HG02610 (cell line): ENCODE data around the gene EBPL.
"Not testable (repeated sequence)": the region's sequence is repeated elsewhere in the genome, so short reads cannot be mapped to it uniquely, and the experiment has no call there.

Experiments
- ATAC-seq: cut with Tn5 transposase; IDR thresholded peaks from one replicate; pipeline ENCODE4 v1.9.1; 2021; ENCODE audit warnings: mild to moderate bottlenecking, moderate library complexity; ENCODE audit not compliant: unreplicated experiment

EBPL gene

GRCh38 chr13:49635599-49636433 lies 55.5 kb downstream of the EBPL start:
- ATAC-seq: no peak

GRCh38 chr13:49633710-49634109 lies 57.6 kb downstream of the EBPL start:
- no peak for ATAC-seq

GRCh38 chr13:49632156-49632555 lies 59.1 kb downstream of the EBPL start:
- ATAC-seq: no peak

DNA sequence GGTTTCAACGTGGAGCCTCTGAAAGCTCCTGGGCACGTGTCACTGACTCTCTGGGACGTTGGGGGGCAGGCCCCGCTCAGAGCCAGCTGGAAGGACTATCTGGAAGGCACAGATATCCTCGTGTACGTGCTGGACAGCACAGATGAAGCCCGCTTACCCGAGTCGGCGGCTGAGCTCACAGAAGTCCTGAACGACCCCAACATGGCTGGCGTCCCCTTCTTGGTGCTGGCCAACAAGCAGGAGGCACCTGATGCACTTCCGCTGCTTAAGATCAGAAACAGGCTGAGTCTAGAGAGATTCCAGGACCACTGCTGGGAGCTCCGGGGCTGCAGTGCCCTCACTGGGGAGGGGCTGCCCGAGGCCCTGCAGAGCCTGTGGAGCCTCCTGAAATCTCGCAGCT lies 60.7 kb downstream of the EBPL start:
- ATAC-seq: no peak

DNA sequence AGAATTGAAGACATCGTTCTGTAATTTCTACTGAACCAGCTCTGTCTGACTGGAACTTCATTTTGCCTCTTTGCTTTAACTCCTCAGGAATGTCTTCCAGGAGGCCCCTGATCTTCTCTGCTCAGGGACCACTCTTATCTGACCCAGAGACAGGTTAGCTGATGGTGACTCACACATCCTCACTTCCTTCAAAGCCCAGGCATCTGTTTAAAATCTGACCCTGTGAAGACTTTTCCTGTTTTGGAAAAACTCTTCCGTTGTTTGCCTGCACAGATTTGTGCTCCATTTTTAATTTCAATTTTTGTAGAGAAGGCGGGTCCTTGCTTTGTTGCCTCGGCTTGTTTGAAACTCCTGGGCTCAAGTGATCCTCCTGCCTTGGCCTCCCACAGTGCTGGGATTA lies 61.3 kb downstream of the EBPL start:
- no peak for ATAC-seq

GRCh38 chr13:49629196-49629938 lies 61.9 kb downstream of the EBPL start:
- ATAC-seq: no peak

DNA sequence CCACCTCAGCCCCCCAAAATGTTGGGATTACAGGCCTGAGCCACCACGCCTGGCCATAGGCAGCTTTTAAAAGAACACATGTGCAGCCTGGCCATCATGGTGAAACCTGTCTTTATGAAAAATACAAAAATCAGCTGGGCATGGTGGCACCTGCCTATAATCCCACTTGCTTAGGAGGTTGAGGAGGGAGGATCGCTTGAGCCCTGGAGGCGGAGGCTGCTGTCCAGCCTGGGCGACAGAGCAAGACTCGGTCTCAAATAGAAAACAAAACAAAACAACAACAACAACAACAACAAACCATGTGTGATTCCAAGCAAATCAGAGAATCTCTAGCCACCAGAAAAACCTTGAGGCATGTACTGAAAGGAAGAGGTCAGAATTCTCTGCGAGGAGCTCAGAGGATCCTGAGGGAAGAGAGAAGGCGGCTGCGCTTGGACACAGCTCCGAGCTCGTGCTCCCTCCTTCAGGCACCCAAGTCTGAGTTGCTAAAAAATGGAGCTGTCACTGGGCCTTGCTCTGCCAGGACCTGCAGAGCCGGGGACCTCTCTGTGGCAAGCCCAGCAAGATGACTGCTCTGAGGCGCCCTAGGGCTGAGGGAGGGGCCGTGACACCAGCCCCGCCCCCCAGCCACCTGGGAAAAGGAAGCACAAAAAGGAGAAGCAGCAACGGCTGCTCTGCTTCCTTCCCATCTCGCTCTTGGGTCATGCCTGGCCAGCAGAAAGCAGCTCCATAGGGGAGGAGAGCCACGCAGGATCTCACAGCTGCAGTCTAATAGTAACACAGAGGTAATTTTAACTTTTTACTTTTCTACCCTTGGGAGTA lies 63.2 kb downstream of the EBPL start, which contains the start of gene ARL11:
TSS of gene ARL11 (plus strand) at position 677 of the 822 bp plus-strand sequence. CDS start 1,941 bp downstream, outside the sequence.
- peak; percentile 91 for ATAC-seq

DNA sequence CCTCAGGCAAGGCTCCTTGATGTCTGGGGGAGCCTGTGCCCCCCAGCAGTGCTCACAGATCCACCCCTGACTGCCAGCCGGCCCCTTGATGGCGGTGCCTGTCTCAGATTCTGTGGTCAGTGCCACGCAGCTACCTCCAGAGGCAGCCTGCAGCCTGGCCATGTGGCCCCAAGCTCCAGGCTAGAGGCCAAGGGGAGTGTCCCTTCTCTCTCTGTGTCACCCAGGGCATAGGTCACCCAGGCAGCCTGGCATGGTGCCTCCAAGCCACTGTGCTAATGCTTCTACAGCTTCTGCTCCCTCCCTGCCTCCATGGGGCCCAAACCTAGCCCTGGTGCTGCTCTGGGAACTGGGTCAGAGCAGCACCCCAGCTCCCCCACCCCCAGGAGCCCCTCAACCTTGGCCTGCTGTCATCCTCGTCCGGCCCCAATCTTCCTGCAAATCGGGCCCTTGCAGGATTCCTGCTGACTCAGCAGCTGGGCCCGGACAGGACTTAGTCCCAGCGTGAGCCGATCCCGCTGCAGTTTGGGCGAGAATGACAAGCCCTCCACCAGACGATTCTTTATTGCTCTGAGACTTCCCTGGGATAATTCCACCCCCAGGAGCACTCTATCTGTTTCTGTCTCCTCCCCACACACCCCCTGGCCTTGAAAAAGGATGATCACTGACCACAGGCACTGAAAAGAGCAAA lies 65.8 kb downstream of the EBPL start:
- no peak for ATAC-seq

GRCh38 chr13:49624229-49624628 lies 67.1 kb downstream of the EBPL start:
- ATAC-seq: no peak

GRCh38 chr13:49622174-49622946 lies 68.9 kb downstream of the EBPL start:
- ATAC-seq: no peak

GRCh38 chr13:49620170-49620621 lies 71.1 kb downstream of the EBPL start:
- ATAC-seq: no peak

DNA sequence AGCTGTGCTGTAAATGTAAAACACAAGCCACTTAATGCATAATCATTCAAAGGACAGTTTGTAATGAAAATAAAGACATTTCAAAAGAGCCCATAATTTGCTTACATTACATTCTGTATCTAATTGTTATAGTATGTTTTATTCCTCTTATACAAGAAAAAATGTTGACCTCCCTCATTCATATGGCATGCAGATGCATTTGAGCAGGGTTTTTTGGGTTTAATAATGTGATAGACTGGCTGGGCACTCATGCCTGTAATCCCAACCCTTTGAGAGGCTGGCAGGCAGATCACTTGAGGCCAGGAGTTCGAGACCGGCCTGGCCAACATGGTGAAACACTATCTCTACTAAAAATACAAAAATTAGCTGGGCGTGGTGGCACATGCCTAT lies 74.6 kb downstream of the EBPL start:
- ATAC-seq: no peak

DNA sequence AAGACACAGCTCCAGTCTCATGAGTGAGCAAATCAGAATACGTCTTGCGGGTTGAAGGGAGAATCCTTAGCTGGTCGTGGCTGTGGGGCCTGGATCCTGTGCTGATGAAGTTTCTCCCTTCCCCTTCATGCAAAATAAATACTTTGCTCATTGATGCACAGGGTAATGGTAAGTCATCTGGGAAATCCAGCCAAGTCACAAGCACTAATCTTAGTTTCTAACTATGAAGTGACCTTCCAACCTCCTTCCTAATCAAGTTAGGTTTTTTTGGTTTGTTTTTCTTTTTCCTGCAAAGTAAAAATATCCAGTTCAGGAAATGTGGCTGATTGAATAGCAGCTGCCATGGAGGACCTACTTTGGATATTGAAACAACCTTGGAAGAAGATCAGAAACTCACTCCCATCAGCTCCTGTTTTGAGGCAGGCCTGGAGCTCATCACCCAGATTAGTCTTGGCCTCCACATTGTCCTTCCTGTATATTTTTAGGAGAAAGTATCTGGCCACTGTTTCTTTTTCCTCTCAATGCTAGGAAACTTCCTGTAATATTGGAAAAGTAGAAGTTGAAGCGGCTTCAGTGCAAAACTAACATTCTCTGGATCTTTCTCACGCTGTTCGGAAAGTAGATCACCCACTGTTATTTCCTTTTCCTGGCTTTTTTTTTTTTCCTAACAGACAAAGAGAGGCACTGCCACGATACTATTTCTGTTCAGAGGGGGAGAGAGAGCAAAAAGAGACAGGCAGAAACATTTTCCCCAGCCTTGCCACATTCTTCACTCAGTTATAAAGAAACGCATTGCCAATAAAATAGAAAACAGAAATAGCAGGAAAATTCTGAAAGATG lies 75.2 kb downstream of the EBPL start:
- ATAC-seq: no peak

GRCh38 chr13:49612042-49612441 lies 79.2 kb downstream of the EBPL start:
- not testable (repeated sequence) for ATAC-seq
